Neural progenitor cell (in vitro differentiated cells): Measurements from ENCODE around the gene RSPH1.

Source experiments
- EZH2 ChIP-seq: fragments of 200-600 bp; sonication (generic); IDR thresholded peaks from 2 replicates; pipeline ENCODE4 v1.6.1; 2017; ENCODE audit warnings: antibody characterized with exemption, mild to moderate bottlenecking, moderate library complexity
- EZH2phosphoT487 ChIP-seq: fragments of 200-600 bp; sonication (generic); IDR thresholded peaks from 2 replicates; pipeline ENCODE4 v1.6.1; 2017; ENCODE audit warnings: antibody characterized with exemption
- TF ChIP-seq, protein P1 (sequence below): fragments of 200-600 bp; sonication (generic); IDR thresholded peaks from 2 replicates; pipeline ENCODE4 v1.5.1; 2017; ENCODE audit warnings: antibody characterized with exemption, mild to moderate bottlenecking

DNA sequence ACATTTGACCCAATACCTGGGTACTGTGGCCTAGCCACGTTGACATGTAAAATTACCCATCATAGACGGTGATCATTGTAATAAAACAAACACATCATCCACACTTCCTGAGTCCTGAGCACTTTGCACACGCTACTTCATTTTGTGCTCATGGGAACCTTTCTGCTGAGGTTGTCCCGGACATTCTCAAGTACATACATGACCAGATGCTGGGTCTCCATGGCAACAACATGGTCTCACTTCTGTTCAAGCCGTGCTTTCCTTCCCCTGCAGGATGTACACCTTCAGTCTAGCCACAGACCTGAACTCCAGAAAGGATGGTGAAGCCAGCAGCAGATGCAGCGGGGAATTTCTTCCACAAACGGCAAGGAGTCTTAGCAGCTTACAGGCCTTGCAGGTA, 69.6 kb downstream of the RSPH1 start:
- no peak for TF ChIP-seq EZH2
- TF ChIP-seq, protein P1, sequence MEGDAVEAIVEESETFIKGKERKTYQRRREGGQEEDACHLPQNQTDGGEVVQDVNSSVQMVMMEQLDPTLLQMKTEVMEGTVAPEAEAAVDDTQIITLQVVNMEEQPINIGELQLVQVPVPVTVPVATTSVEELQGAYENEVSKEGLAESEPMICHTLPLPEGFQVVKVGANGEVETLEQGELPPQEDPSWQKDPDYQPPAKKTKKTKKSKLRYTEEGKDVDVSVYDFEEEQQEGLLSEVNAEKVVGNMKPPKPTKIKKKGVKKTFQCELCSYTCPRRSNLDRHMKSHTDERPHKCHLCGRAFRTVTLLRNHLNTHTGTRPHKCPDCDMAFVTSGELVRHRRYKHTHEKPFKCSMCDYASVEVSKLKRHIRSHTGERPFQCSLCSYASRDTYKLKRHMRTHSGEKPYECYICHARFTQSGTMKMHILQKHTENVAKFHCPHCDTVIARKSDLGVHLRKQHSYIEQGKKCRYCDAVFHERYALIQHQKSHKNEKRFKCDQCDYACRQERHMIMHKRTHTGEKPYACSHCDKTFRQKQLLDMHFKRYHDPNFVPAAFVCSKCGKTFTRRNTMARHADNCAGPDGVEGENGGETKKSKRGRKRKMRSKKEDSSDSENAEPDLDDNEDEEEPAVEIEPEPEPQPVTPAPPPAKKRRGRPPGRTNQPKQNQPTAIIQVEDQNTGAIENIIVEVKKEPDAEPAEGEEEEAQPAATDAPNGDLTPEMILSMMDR: no peak
- no peak for TF ChIP-seq EZH2phosphoT487
